Smooth muscle cell (in vitro differentiated cells): ENCODE measurements around the gene EPHB1. TPM values are rescaled to one million over a fixed set of nuclear protein-coding genes. Genes with fewer than 3 reads are reported as not detected.
"Not testable (repeated sequence)": the region's sequence is repeated elsewhere in the genome, so short reads cannot be mapped to it uniquely, and the experiment has no call there.

Experiments
- DNase-seq: peaks from one replicate; lab custom pipeline; 2025; ENCODE audit not compliant: unreplicated experiment; lab: John Stamatoyannopoulos, UW
- H2AFZ ChIP-seq: fragments of 200-600 bp; sonication (generic); 2 replicates; pipeline ENCODE4 v1.6.0; 2016; ENCODE audit warnings: antibody characterized with exemption, low read depth, mild to moderate bottlenecking
- H3F3A ChIP-seq: fragments of 200-600 bp; sonication (generic); 2 replicates; pipeline ENCODE4 v1.6.0; 2017; ENCODE audit warnings: antibody characterized with exemption, low read depth
- H3K27ac ChIP-seq: fragments of 200-600 bp; sonication (generic); 2 replicates; pipeline ENCODE4 v1.5.1; 2016; ENCODE audit warnings: low read depth, mild to moderate bottlenecking
- H3K27me3 ChIP-seq: fragments of 200-600 bp; sonication (generic); 2 replicates; pipeline ENCODE4 v1.6.1; 2016; ENCODE audit warnings: low read depth, mild to moderate bottlenecking
- H3K36me3 ChIP-seq: fragments of 200-600 bp; sonication (generic); 2 replicates; pipeline ENCODE4 v1.5.1; 2016; ENCODE audit warnings: low read depth
- H3K4me1 ChIP-seq: fragments of 200-600 bp; sonication (generic); 2 replicates; pipeline ENCODE4 v1.5.1; 2016; ENCODE audit warnings: low read depth
- H3K4me2 ChIP-seq: fragments of 200-600 bp; sonication (generic); 2 replicates; pipeline ENCODE4 v1.6.0; 2016; ENCODE audit warnings: mild to moderate bottlenecking
- H3K4me3 ChIP-seq: fragments of 200-600 bp; sonication (generic); 2 replicates; pipeline ENCODE4 v1.5.1; 2016; ENCODE audit warnings: mild to moderate bottlenecking
- H3K79me2 ChIP-seq: fragments of 200-600 bp; sonication (generic); 2 replicates; pipeline ENCODE4 v1.6.0; 2016; ENCODE audit warnings: low read depth, mild to moderate bottlenecking
- H3K9ac ChIP-seq: fragments of 200-600 bp; sonication (generic); 2 replicates; pipeline ENCODE4 v1.6.0; 2016; ENCODE audit warnings: low read depth
- H3K9me3 ChIP-seq: fragments of 200-600 bp; sonication (generic); replicated peaks from 2 replicates; pipeline ENCODE4 v1.5.1; 2016; ENCODE audit warnings: low read depth
- H4K20me1 ChIP-seq: fragments of 200-600 bp; sonication (generic); 2 replicates; pipeline ENCODE4 v1.6.0; 2016; ENCODE audit warnings: low read depth
- CTCF ChIP-seq: fragments of 200-600 bp; sonication (generic); IDR thresholded peaks from 2 replicates; pipeline ENCODE4 v1.5.1; 2017; ENCODE audit warnings: borderline replicate concordance, mild to moderate bottlenecking, antibody characterized with exemption; ENCODE audit not compliant: insufficient read depth, poor library complexity, severe bottlenecking
- WGBS: methylation state at CpG from one replicate; pipeline ENCODE4 v1.1.7; 2016; ENCODE audit warnings: low lambda C conversion rate; 5-methylcytosine and 5-hydroxymethylcytosine counted together
- polyA plus RNA-seq: library from polyadenylated mRNA; unstranded; fragments of >200 nt; fragmentation: Nextera tagmentation; extraction: Ambion mirVana; gene quantifications from 2 replicates; pipeline ENCODE4 v1.2.1, GENCODE V29; 2016
- total RNA-seq: library from RNA; depleted of rRNA; stranded (reverse); fragments of >200 nt; gene quantifications from 2 replicates; pipeline ENCODE4 v1.2.3, GENCODE V29; 2014

The EPHB1 gene
- total and polyA plus RNA-seq, 2 experiments from 2014 or later: 2.5 to 2.6 TPM

GRCh38 chr3:134965865-134966481 lies 170.9 kb downstream of the EPHB1 start:
- H3K27ac ChIP-seq: no peak overlapping the region
- H3K4me1 ChIP-seq: peaks cover under 1% of the 10 kb centered on the region
- no peak overlapping the region for H3K4me2 ChIP-seq
- no peaks in the 10 kb centered on the region for H3F3A ChIP-seq
- H3K4me3 ChIP-seq: no peak overlapping the region
- H3K9ac ChIP-seq: no peak overlapping the region
- no peak for TF ChIP-seq CTCF
- H3K36me3 ChIP-seq: no peaks in the 10 kb centered on the region
- no peaks in the 10 kb centered on the region for H3K27me3 ChIP-seq
- H3K9me3 ChIP-seq: no peaks in the 10 kb centered on the region
- no peak overlapping the region for H2AFZ ChIP-seq
- H3K79me2 ChIP-seq: no peaks in the 10 kb centered on the region
- no peaks in the 10 kb centered on the region for H4K20me1 ChIP-seq
- WGBS: 86% methylated on average over 3 of the region's 3 CpGs
- DNase-seq: no peak

- H3F3A ChIP-seq: no peaks in the 10 kb centered on the region
- no peak overlapping the region for H3K4me3 ChIP-seq
- H3K9me3 ChIP-seq: no peaks in the 10 kb centered on the region
- no peaks in the 10 kb centered on the region for H4K20me1 ChIP-seq
- H3K4me1 ChIP-seq: peaks cover 8% of the 10 kb centered on the region
- no peak overlapping the region for H3K9ac ChIP-seq
- H2AFZ ChIP-seq: no peak overlapping the region
- no peak for TF ChIP-seq CTCF
- no peaks in the 10 kb centered on the region for H3K36me3 ChIP-seq
- H3K27ac ChIP-seq: no peak overlapping the region
- peaks cover 7% of the 10 kb centered on the region for H3K27me3 ChIP-seq
- WGBS: 38% methylated on average over 2 of the region's 2 CpGs
- no peak for DNase-seq
- H3K79me2 ChIP-seq: no peaks in the 10 kb centered on the region
- H3K4me2 ChIP-seq: no peak overlapping the region
Observed at GRCh38 chr3:134970895-134971294, 175.8 kb downstream of the EPHB1 start.

GRCh38 chr3:134971306-134971705 lies 176.2 kb downstream of the EPHB1 start:
- Histone ChIP-seq H3K27ac (no peak overlapping the region), H3K79me2 (no peaks in the 10 kb centered on the region), H3K36me3 (no peaks in the 10 kb centered on the region), H3K4me2 (no peak overlapping the region), H3K9ac (no peak overlapping the region), H3K27me3 (peaks cover 7% of the 10 kb centered on the region), H3K4me3 (no peak overlapping the region), H3K4me1 (peaks cover 8% of the 10 kb centered on the region), H4K20me1 (no peaks in the 10 kb centered on the region), H2AFZ (no peak overlapping the region), H3K9me3 (no peaks in the 10 kb centered on the region), H3F3A (no peaks in the 10 kb centered on the region)
- 68% methylated on average over 3 of the region's 3 CpGs for WGBS
- no peak for TF ChIP-seq CTCF
- no peak for DNase-seq

GRCh38 chr3:134971907-134972306 lies 176.8 kb downstream of the EPHB1 start:
- not testable (repeated sequence) for DNase-seq

More at GRCh38 chr3:134971907-134972306, 176.8 kb downstream of the EPHB1 start:
- not testable (repeated sequence) for H3K9me3 ChIP-seq, H3K79me2 ChIP-seq, H3K36me3 ChIP-seq, H2AFZ ChIP-seq, H3K27me3 ChIP-seq, H3F3A ChIP-seq, H3K4me1 ChIP-seq, H4K20me1 ChIP-seq, H3K9ac ChIP-seq, H3K4me2 ChIP-seq, H3K27ac ChIP-seq, H3K4me3 ChIP-seq
